ENCODE results near the gene NRDC. TPM values are rescaled to one million over a fixed set of nuclear protein-coding genes. Genes with fewer than 3 reads are reported as not detected.

Gene NRDC
- total and polyA plus RNA-seq, 7 donors, result 132 to 385 (median 268) TPM

DNA sequence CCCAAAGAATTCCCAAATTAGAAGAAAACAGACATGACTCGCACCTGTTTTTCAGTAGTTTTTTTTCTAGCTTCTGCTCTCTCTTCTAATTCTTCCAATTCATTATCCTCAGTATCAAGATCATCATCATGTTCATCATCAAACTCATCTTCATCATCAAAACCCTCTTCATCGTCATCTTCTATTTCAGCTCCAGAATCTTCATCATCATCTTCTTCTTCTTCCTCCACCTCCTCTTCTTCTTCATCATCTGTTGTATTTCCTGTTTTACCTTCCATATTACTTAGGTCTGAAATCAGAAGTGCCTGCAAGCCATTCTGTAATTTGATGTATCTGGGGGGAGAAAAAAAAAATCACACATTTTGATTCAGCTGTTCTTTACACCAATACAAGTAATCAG lies 38.3 kb downstream of the NRDC start:
- no peak for ATAC-seq
- Histone ChIP-seq H3K4me3 (no peak overlapping the region), H3K36me3 (ENCODE audit: insufficient read depth in 1 of 2, low read depth in 1 of 2) (peaks cover 5 to 50% of the 10 kb centered on the region in 2 donors), H3K27ac (no peak overlapping the region), H3K9me3 (no peaks in the 10 kb centered on the region), H3K4me1 (no peaks in the 10 kb centered on the region), H3K27me3 (ENCODE audit: insufficient read depth in 3 of 3, low read length in 2 of 3) (no peaks in the 10 kb centered on the region)
- intact Hi-C loops (cut with DNase I), result no loop called here
- 62 to 99% (median 87%) methylated on average over 2 of the region's 2 CpGs for WGBS, 3 donors
- no peak for DNase-seq
- TF ChIP-seq, protein P1, sequence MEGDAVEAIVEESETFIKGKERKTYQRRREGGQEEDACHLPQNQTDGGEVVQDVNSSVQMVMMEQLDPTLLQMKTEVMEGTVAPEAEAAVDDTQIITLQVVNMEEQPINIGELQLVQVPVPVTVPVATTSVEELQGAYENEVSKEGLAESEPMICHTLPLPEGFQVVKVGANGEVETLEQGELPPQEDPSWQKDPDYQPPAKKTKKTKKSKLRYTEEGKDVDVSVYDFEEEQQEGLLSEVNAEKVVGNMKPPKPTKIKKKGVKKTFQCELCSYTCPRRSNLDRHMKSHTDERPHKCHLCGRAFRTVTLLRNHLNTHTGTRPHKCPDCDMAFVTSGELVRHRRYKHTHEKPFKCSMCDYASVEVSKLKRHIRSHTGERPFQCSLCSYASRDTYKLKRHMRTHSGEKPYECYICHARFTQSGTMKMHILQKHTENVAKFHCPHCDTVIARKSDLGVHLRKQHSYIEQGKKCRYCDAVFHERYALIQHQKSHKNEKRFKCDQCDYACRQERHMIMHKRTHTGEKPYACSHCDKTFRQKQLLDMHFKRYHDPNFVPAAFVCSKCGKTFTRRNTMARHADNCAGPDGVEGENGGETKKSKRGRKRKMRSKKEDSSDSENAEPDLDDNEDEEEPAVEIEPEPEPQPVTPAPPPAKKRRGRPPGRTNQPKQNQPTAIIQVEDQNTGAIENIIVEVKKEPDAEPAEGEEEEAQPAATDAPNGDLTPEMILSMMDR (IDR thresholded peaks at IDR 0.05), result no peak

DNA sequence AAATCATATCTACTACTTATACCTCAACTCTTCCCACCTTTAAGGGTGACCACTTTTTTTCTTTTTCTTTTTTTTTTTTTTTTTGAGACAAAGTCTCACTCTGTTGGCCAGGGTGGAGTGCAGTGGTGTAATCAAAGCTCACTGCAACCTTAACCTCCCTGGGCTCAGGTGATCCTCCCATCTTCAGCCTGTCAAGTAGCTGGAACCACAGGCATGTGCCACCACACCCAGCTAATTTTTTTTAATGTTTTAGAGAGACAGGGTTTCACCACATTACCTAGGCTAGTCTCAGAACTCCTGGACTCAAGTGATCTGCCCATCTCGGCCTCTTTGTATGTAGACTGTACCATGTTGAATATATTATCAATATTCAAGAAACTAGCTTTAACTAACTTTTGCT lies 39.4 kb downstream of the NRDC start:
- Histone ChIP-seq H3K4me1 (no peaks in the 10 kb centered on the region), H3K4me3 (no peak overlapping the region), H3K27me3 (ENCODE audit: insufficient read depth in 3 of 3, low read length in 2 of 3) (no peaks in the 10 kb centered on the region), H3K9me3 (no peaks in the 10 kb centered on the region), H3K27ac (no peak overlapping the region), H3K36me3 (ENCODE audit: insufficient read depth in 1 of 2, low read depth in 1 of 2) (peaks cover 5 to 58% of the 10 kb centered on the region in 2 donors)
- DNase-seq (no peak), ATAC-seq (no peak)
- intact Hi-C loops (cut with DNase I), result no loop called here
- TF ChIP-seq, protein P1 (IDR thresholded peaks at IDR 0.05), result no peak
- WGBS, 3 donors, result 99 to 100% (median 100%) methylated on average over 1 of the region's 1 CpG

GRCh38 chr1:51837243-51837642 lies 41.3 kb downstream of the NRDC start:
- DNase-seq (no peak), ATAC-seq (no peak)
- no peak overlapping the region for H3K27ac ChIP-seq
- intact Hi-C loops (cut with DNase I), result no loop called here
- WGBS, 3 donors, result 88 to 92% (median 90%) methylated on average over 1 of the region's 1 CpG
- TF ChIP-seq, protein P1 (IDR thresholded peaks at IDR 0.05), result no peak
- peaks cover 5 to 72% of the 10 kb centered on the region in 2 donors for H3K36me3 ChIP-seq (ENCODE audit: insufficient read depth in 1 of 2, low read depth in 1 of 2)
- H3K4me1 ChIP-seq, result no peaks in the 10 kb centered on the region
- H3K27me3 ChIP-seq (ENCODE audit: insufficient read depth in 3 of 3, low read length in 2 of 3), result no peaks in the 10 kb centered on the region
- H3K9me3 ChIP-seq, result no peaks in the 10 kb centered on the region
- H3K4me3 ChIP-seq, result no peak overlapping the region

GRCh38 chr1:51833700-51834099 lies 44.8 kb downstream of the NRDC start:
- DNase-seq, result no peak
- WGBS, 3 donors, result 94 to 98% (median 97%) methylated on average over 2 of the region's 2 CpGs
- no peaks in the 10 kb centered on the region for H3K27me3 ChIP-seq (ENCODE audit: insufficient read depth in 3 of 3, low read length in 2 of 3)
- ATAC-seq, result no peak
- no peaks in the 10 kb centered on the region for H3K9me3 ChIP-seq
- no peak overlapping the region for H3K4me3 ChIP-seq
- peaks cover 8 to 89% of the 10 kb centered on the region in 2 donors for H3K36me3 ChIP-seq (ENCODE audit: insufficient read depth in 1 of 2, low read depth in 1 of 2)
- intact Hi-C loops (cut with DNase I), result no loop called here
- TF ChIP-seq, protein P1 (IDR thresholded peaks at IDR 0.05), result no peak
- no peaks in the 10 kb centered on the region for H3K4me1 ChIP-seq
- H3K27ac ChIP-seq, result no peak overlapping the region

DNA sequence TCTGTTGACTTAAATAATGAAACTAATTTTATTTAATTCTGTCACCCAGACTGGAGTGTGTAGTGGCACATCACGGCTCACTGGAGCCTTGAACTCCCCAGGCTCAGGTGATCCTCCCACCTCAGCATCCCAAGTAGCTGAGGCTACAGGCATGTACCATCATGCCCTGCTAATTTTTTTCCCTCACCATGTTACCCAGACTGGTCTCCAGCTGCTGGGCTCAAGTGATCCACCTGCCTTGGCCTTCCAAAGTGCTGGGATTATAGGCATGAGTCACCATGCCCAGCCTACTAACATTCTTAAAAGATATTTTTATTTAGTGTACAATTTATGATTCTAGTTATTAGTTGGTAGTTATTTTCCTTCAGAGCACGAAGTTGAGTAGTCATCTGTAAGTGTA lies 49.5 kb downstream of the NRDC start:
- WGBS, 3 donors, result 93 to 100% (median 96%) methylated on average over 2 of the region's 2 CpGs
- no peak overlapping the region for H3K27ac ChIP-seq
- no peaks in the 10 kb centered on the region for H3K4me1 ChIP-seq
- TF ChIP-seq, protein P1 (IDR thresholded peaks at IDR 0.05), result no peak
- no peaks in the 10 kb centered on the region for H3K27me3 ChIP-seq (ENCODE audit: insufficient read depth in 3 of 3, low read length in 2 of 3)
- H3K36me3 ChIP-seq (ENCODE audit: insufficient read depth in 1 of 2, low read depth in 1 of 2), result peaks cover 5 to 92% of the 10 kb centered on the region in 2 donors
- no peaks in the 10 kb centered on the region for H3K9me3 ChIP-seq
- no peak for DNase-seq
- intact Hi-C loops (cut with DNase I), result no loop called here
- ATAC-seq, result peak in 3 of 4 donors; percentile 46 to 70 (median 68)
- H3K4me3 ChIP-seq, result no peak overlapping the region
